ENCODE results near the gene ZNF280B. TPM values are rescaled to one million over a fixed set of nuclear protein-coding genes. Genes with fewer than 3 reads are reported as not detected.
A peak's percentile ranks its signal among the peaks of the same experiment; 100 is the strongest.

Gene ZNF280B
- total and polyA plus RNA-seq, 2 donors (not counting 3 experiments of a cell fraction or from before 2014, with no cell fraction given) = 1.5 to 3.1 TPM

- peak; percentile 88 for FAIRE-seq
These were observed 44.5 kb downstream of the ZNF280B start for GRCh38 chr22:22463855-22464540.

More at GRCh38 chr22:22463855-22464540, 44.5 kb downstream of the ZNF280B start:
- Histone ChIP-seq H3K4me1 (ENCODE audit: control insufficient read depth, extremely low read depth, insufficient read depth, low read length) (no peaks in the 10 kb centered on the region), H3K4me2 (ENCODE audit: insufficient read depth, low read length) (no peak overlapping the region), H2AFZ (ENCODE audit: low read depth, low read length) (no peak overlapping the region), H3K36me3 (ENCODE audit: control insufficient read depth in 2 of 2, extremely low read depth in 1 of 2, insufficient read depth in 2 of 2, low read length in 2 of 2) (no peaks in the 10 kb centered on the region), H3K9ac (replicated peaks; ENCODE audit: extremely low read depth, insufficient read depth, low read length) (no peak overlapping the region), H3K9me1 (replicated peaks; ENCODE audit: control insufficient read depth, extremely low read depth, insufficient read depth, low read length) (no peaks in the 10 kb centered on the region), H3K27ac (ENCODE audit: insufficient read depth, low read depth, low read length) (no peak overlapping the region), H3K27me3 (ENCODE audit: control insufficient read depth in 2 of 2, insufficient read depth in 2 of 2, low read length in 2 of 2) (peaks cover 0 to 4% of the 10 kb centered on the region in 2 experiments), H3K9me3 (replicated peaks; ENCODE audit: control insufficient read depth, insufficient read depth, low read length) (no peaks in the 10 kb centered on the region), H4K20me1 (replicated peaks; ENCODE audit: control insufficient read depth, extremely low read depth, insufficient read depth, low read length) (no peaks in the 10 kb centered on the region), H3K79me2 (ENCODE audit: control insufficient read depth, insufficient read depth, low read length) (no peaks in the 10 kb centered on the region), H3K4me3 (replicated peaks in 1 of 3; ENCODE audit: insufficient read depth in 1 of 3, low read depth in 1 of 3, low read length in 3 of 3) (no peak overlapping the region)
- ChIA-PET POLR2A (no interaction called here), CTCF (interaction anchor here (0.7 to 7.1 kb wide), 27 partner anchors 8 to 493 kb away, joined by 3 to 51 read pairs (median 4); partner anchors contain the start of gene ZNF280B)
- intact Hi-C loops (cut with micrococcal nuclease) = loop anchor here (1.0 to 2.0 kb wide), 5 partner anchors 89 to 284 kb away; no protein-coding TSS in a partner anchor
- dilution Hi-C loops (cut with MboI; ENCODE audit: extremely low pct_ligation_motif_present, low sequenced_read_pairs) = no loop called here
- TF ChIP-seq MAX (IDR thresholded peaks at IDR 0.05; ENCODE audit: insufficient read depth, insufficient read length) (no peak), CTCF (IDR thresholded peaks at IDR 0.05; ENCODE audit: extremely low read depth in 1 of 2, insufficient read depth in 1 of 2, low read depth in 1 of 2, low read length in 2 of 2) (peak; percentile 48 to 51)
- BruUV-seq (replicated peaks) = no TSS peak
- DNase-seq (ENCODE audit: low read depth, low spot score) = peak; percentile 54
